CMK (cell line): ENCODE measurements around the gene DEDD.
A peak's percentile ranks its signal among the peaks of the same experiment; 100 is the strongest.

Experiments used
- DNase-seq: peaks from one replicate; pipeline ENCODE4 v3.0.0-alpha.2; 2010; ENCODE audit warnings: low read depth

DEDD gene, protein sequence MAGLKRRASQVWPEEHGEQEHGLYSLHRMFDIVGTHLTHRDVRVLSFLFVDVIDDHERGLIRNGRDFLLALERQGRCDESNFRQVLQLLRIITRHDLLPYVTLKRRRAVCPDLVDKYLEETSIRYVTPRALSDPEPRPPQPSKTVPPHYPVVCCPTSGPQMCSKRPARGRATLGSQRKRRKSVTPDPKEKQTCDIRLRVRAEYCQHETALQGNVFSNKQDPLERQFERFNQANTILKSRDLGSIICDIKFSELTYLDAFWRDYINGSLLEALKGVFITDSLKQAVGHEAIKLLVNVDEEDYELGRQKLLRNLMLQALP

DNA sequence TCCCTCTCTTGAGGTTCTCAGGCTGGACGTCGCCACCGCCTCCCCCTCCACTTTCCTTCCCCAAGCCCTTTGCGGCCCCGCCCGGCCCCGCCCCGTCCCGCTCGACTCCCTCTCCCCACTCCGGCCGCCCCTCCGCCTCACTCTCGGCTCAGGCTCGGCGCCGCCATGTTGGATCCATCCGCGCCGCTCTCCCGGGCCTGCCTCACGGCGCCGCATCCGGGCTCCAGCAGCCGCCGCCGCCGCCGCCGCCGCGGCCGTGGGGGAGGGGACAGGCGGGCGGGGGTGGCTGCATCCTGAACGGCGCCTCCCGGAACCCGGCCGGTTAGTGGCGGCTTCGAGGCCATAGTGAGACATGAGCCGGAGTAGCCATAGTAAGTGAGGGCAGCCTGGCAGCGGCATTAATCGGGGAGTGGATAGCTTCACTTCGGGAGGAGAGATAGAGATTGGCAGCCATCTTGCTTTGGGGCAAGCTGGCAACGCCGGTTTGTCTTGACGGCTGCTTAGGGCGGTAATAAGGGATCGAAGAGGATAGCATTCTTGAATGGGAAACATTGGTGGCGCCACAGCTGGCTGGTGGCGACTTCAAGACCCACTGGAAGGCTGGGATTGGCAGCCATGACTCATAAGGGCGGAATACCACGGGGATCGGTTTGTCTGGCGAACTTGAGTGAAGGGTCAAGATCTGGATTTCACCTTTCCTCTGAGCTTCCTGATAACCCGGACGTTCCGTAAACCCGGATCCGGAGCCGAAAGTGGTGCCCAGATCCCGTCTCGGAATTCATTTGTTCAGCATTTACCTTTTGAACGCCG is at the start of gene DEDD:
Gene DEDD, minus strand, starts transcription at position 258 of the 810 bp plus-strand sequence. CDS start 8,205 bp downstream, outside the sequence.
- peak; percentile 86 for DNase-seq

DNA sequence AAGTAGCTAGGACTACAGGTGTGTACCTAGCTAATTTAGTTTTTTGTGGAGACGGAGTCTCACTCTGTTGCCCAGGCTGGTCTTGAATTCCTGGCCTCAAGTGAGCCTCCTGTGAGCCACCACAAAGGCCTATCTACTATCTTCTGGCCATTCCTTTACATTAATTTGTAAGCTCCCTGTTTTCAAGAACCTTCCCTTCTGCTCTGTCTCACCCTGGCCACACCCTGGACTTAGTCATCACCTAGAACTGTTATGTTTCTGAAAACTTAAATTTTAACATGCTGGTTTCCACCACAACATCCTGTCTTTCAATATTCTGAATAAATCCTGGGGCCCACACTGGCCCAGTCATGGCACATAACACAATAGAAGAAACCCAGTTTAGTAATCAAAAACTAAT is 49.7 kb upstream of the DEDD start:
- DNase-seq: no peak

DNA sequence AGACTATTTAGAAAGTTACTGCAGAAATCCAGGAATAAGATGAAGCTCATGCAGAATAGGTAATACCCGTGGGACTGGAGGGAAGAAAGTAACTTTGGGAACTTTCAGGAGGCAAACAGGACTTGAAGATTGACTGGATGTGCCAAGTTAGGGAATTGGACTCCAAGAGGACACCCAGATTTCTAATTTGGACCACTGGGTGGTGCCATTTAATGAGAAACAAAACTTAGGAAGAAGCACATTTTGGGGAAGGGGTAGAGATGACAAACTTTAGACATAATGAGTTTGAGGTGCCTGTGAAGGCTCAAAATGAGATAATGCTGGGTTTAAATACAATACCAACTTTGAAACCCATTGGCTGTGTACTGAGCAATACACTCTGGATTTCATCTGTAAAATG is 48.2 kb upstream of the DEDD start:
- DNase-seq: no peak

DNA sequence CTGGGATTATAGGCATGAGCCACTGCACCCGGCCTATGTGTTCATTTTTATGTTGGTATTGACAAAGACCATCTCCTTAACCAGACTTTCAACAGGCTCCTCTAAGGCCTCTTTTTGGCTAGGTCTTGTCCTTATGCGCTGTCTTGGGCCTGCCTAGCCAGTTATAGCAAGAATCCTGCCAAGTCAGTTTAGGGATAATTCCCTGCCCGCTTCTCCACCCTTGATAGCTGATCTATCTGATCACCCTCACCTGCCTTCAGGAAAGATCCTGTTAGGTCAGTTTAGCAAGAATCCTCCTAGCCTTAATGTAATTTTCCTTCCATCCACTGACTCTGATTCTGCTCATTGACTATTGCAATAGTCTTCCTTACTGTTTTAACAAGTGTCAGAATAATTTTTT is 47.2 kb upstream of the DEDD start:
- DNase-seq: no peak

DNA sequence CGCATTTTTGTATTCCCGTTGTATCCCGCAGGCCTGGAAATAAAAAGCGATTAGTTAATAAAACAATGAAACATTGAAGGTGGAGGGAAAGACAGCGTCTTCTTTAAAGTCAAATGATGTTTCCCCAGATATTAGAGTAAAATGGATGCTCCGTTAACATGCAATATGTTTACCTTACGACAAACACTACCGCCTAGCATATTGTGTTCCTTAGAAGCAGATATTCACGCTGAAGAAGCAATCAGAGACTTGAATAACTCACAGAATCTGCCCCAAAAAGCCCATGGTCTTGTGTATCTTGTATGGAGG is 45.4 kb upstream of the DEDD start:
- no peak for DNase-seq

DNA sequence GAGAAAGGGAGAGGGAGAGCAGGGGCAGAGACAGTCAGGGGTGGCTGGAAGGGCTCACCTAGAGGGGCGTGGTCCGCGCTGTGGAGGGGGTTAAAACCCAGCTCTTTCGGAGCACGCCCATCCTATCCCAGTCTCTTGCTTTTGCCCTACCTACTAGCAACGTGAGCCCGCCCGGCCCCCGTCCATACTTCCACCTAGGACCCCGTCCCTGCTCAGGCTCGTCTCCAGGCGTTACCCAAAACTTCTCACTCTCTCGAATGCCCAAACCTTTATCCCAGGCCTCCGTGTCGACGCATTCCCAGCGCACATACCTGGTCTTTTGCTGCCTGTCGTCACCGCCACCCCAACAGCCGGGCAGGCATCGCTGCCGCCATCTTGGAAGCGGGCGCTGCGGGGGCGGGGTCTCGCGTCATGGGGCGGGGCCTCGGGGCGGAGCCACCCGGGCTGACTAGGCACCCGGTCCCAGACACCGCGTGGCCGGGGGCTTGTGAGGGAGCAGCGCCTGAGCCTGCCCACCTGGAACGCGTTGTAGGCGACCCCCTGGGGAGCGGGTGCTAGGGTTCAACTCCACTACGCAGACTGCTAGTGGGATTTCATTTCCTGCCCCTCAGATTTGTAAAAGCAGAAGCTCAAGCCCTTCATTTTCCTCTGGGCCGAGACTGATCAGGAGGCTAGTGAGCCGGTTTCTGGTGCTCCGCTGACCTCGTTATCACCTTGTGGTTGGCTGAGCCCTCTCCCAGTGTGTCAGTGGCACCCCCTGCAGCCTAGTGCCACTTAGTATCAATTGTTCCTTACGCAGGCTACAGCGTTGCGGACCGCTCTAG is 44.9 kb upstream of the DEDD start, which contains the start of gene B4GALT3:
Gene B4GALT3, minus strand, starts transcription at position 396 of the 824 bp plus-strand sequence. CDS start 1,447 bp downstream, outside the sequence.
- peak; percentile 87 for DNase-seq

DNA sequence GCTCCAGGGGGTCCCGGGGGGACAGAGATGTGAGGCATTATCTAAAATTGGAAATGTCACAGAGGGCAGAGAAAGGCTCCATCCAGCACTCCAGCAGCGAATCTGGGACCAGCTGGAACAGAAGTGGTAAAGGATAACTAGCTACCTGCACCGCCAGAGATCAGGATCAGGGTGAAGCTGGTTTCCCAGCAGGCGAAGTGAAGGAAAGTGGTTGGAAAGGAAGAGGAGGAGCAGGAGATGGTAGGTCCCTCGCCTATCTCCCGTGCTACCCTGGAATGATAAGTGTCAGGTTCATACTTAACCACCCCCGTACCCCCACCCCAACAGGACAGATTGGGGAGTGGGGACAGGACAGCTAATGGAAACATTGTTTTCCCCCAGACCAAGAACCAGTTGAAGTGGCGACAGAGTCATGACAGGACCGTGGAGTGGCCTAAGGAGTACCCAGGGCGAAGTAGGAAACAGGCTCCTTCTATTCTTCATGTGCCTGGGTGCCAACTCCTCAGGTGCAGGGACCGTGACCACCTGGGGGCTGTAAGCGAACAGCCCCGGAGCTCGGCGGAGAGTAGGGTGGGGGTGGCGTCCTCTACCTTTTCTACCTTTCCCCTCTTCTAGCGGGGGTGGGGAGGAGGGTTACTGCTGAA is 44.1 kb upstream of the DEDD start:
- no peak for DNase-seq

DNA sequence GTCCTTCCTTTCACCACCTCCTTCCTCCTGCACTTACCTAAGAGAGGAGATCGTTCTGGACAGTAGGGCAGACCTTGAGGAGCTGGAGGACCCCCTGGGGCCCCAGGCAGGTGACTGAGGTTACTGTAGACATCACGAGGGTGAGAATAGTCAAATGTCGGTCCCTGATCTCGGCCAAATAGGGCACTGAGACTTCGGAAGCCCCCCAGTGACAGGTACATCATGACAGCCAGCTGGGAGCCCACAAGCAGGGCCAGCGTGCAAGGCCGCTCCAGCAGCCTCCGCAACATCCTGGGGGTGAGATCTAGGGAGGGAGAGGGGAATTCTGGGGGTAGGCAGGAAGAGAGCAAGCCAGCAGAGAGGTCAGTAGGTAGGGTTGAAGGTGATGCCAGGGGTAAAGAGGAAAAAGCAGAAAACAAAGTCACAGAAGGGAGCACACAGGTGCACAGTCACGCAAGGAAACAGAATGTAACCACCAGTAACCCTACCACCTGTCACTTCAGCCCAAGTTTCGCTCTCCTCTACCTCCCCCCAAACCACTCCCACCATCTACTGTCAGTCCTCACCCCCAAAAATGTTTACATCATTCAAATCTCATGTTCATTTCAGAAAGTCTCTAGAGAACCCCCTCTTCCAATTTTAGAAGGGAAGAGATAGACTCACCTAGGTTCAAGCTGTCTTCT is 43.4 kb upstream of the DEDD start:
- DNase-seq: no peak

DNA sequence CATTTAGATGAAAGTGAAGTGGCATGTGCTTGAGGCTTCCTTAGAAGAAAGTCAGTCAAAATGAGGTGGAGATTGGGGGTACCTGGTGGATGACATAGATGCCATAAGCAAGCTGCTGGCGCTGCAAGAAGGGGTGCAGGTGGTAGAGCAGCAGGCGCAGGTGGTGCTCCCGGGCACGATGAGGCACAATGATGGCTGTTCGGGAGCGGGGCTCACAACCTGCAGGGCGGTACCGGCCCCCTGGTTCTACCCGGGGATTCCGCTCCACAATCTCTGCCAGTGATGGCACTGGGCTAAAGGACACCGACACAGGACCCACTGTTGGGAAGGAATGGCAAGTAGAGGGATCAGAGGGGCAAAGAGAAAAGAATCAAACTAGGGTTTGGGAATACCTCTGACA is 42.4 kb upstream of the DEDD start:
- no peak for DNase-seq

DNA sequence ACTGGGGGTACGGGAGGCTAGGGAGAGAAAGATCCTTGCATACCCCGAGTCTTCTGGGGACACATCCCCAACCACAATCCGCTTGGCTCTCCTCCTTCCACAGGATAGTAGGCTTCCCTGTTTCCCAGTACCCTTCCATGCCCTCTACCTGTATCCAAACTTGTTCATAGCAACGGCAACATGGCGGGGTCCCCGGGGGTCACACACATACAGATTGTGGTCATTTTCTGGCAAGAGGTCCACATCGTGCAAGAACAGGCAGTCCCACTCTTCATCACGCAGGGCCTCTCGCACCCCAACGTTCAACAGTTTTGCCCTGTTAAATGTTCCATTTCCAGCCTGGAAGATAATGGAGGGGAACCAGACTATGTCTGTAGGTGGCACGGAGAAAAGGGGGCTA is 41.2 kb upstream of the DEDD start:
- no peak for DNase-seq

DNA sequence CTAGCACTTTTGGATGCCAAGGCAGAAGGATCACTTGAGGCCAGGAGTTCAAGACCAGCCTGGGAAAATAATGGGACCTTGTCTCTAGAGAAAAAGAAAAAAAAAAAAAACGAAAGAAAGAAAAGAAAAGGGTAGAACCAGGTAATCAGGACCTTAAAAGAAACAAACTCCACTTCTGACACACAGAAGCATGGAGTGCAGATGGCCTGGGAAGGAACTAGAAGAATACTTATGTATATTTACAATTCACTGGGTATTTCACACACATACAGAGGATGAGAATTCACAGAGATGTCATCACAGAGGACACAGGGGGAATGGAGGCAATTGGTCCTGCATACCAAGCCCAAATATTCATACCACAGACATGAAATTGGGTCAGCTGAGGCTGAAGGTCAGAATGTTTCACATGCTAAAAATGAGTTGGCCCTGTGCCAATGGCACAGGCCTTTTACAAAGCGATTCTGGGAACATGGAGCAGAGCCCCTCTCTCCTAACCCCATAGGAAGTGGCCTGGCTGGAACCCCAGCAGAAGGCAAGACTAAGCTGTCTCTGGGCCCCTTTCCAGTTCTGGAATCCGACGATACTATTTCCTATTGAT is 40.4 kb upstream of the DEDD start:
- DNase-seq: no peak

DNA sequence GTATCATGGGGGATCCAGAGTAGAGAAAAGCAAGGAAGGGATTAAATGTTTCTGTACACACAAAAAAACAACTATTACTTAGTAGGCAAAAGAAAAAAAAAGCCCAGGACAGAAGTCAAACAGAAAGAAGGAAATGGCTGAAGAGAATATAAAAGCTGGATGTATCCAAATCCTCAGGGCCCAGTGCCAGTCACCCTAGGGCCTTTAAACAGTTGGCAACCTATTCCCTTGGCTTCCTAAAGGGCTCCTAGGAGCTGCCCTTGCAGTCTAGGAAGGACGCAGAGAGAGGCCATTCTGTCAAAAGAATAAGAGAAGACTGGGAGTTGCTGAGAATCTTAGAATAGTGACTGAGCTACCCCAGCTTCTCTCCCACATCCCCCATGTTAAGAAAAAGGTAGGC is 39.9 kb upstream of the DEDD start:
- no peak for DNase-seq

DNA sequence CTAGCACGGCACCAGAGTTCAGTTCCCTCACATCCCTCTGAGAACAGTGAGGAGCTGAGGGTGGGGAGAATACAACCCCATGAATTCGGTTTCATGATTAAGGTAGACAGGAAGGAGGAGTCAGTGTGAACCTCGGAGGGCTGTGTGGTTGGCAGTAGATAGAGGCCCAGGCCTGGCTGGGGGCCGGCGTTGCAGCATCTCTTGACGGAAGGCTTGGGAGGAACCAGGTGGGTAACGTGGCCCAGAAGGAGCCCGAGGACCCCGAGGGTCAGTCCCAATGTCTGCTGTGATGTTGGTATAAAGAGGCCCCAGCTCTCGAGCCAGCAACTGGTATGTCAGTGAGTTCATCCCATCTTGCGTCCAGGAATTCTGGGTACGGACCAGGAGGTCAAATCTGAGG is 39.2 kb upstream of the DEDD start:
- DNase-seq: no peak

DNA sequence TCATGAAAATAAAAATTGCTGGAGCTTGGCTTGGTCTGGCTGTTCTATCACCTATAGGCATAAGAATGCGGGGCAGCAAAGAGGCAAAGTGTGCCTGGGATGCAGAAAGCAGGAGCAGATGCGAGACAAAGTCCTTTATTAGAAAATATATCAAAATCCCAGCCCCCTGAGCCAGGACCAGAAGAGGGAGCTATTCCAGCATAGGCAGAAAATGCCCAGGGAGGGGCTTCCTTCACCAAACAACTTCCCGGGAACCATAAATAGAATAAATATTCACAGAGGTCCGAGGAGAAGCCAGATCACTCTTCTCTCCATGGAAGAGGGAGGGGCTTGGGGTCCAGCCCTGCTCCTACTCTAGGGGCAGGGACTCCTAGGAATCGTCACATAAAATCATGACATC is 38.7 kb upstream of the DEDD start:
- DNase-seq: no peak

DNA sequence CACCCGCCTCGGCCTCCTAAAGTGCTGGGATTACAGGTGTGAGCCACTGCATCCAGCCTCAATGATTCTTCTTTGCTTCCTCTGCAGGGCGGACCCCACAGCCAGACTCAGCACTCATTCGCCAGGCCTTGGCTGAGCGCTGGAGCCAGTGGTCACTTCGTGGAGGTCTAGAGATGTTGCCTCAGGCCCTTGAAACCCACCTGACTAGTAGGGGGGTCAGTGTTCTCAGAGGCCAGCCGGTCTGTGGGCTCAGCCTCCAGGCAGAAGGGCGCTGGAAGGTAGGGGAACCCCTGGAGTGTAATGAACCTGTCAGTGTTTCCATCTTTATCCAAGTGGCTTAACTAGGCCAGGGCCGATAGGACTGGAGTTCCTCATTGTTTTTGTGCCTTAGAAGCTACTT is 36.4 kb upstream of the DEDD start:
- no peak for DNase-seq

DNA sequence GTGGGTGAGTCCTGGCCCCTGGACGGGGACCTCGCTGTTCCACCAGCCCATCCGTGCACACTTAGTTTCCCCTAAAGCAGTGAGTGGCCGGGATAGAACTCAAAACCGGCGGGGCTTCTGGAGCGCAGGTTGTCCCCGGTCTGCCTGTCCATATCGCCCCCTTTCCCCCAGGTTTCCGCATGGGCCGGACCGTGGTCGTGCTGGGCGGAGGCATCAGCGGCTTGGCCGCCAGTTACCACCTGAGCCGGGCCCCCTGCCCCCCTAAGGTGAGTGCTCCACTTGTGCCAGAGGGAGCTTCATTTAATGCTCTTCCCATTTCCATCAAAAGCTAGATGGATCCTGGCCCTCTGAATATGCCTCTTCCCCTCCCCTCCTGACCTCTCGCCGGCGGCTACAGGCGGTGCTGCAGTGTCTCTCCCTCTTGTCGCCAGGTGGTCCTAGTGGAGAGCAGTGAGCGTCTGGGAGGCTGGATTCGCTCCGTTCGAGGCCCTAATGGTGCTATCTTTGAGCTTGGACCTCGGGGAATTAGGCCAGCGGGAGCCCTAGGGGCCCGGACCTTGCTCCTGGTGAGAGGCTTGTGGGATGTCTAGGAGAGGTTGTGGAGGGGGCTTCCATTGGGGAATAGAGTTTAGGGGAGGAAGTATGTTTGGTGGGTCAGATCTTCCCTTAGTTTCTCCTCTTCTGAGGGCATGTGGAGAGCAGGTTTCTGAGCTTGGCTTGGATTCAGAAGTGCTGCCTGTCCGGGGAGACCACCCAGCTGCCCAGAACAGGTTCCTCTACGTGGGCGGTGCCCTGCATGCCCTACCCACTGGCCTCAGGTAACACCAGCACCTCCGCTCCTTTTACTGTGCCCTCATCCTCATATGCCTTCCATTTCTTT is 34.4 kb upstream of the DEDD start:
- DNase-seq: no peak

DNA sequence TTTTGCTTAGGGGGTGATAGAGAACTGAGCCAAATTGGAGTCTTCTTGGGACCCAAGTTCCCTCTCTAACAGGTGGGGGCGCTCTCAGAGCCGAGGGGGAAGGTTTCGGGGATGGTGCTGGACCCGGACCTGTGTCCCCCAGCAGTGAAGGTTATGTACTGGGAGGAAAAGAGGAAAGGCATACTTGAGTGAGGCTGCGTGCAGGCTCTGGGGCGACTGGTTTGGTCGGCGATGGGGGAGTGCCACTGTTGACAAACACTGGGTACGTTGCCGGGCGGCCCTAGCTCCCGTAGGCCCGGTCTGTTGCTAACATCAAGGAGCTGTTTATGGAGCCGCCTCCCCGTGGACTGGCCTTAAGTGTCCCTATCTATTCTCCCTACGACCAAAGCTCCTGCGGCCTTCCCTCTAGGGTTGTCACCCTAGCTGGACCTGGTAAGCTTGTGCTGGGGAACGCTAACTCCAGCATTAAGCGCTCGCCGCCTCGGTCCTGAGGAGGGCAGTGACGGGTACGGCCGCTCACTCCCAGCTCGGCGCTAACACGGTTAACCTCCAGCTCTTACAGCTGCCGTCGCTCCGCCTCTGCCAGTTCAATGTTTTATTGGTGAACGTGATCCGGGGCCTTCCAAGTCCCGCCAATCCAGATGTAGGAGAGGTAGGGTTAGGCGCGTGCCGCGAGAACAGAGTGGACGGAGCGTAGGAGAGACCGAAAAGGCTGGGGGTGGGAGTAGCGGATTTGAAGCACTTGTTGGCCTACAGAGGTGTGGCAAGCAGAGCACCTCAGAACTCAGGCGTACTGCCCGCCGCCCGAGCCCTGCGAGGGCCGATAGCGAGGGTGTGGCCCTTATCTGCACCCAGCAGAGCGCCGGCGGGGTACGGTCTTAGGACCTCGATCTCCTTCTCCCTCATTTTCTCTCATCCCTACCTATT is 33.5 kb upstream of the DEDD start, which contains the start of gene PPOX:
Gene PPOX, plus strand, starts transcription at position 685 of the 927 bp plus-strand sequence. CDS start 422 bp downstream, outside the sequence.
- DNase-seq: peak; percentile 96

DNA sequence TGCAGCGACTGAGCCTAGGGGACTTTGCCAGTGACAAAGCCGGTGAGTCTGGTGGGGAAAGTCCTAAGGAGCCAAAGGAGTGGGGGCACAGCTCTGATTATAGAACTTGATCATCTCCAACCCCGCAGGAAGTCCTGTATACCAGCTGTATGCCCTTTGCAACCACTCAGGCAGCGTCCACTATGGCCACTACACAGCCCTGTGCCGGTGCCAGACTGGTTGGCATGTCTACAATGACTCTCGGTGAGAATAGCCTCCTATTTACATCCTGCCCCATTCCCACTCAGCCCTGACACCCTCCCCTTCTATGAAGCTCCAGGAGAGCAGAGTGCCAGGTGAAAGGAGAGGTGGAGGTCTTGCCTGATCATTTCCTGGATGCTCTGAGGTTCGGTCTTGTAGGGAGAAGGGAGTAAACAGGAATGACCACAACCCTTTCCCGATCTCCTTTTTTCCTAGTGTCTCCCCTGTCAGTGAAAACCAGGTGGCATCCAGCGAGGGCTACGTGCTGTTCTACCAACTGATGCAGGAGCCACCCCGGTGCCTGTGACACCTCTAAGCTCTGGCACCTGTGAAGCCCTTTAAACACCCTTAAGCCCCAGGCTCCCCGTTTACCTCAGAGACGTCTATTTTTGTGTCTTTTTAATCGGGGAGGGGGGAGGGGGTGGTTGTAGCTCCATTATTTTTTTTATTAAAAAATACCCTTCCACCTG is 32.6 kb upstream of the DEDD start:
- no peak for DNase-seq
